Activated naive CD4-positive, alpha-beta T cell treated with anti-CD3 and anti-CD28 coated beads, Interleukin-2, amount 50 U/mL, for 16 hours (primary cell): ENCODE measurements around the gene GORASP1.

Experiments
- DNase-seq: peaks from one replicate; pipeline ENCODE4 v3.0.0-alpha.2; 2020

GORASP1 gene

DNA sequence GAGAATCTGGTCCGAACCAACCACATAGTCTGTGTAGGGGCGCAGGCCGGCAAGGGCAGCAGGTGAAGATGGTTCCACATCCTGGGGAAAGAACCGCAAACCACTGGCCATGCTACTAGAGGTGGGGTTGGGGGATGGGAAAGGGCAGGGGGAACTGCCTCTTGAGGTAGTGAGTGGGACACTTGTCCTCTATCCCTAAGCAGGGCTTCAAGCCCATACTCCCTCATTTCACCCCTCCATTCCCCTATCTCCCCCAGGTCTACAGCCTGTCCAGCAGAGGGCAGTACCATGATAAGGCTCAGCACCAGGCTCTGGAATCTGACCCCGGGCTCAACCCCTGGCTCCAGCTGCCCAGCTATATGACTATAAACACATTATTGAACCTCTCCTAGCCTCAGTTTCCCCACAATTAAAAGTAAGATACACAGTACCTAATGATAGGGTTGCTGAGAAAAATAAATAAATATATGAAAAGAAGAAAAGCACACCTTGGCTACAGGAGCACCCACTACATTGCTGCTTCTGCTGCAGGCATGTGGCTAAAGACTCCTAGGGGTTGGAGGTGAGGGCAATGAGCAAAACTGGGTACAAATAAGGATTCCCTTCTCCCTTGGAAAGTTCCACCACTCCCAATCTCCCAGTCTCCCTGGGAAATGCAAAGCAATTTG is 6.3 kb downstream of the GORASP1 start:
- DNase-seq: peak; percentile 51

DNA sequence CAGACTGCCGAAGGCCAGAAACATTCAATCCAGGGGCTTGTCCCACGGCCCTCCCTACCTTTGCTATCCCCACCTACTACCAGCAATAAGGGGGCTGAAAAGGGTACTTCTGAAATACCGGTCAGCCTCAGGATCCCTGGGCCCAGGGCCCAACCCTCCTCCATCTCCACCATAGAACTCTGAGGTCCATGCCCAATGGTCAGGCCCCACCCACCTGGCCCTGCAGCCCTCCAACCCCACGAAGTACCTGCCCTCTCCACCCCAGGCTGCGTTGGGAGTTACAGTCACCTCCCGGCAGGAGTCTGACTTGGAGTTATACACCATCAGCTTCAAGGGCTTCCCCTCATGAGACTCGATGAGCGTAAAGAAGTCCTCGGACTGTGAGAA is 6.9 kb downstream of the GORASP1 start:
- no peak for DNase-seq

DNA sequence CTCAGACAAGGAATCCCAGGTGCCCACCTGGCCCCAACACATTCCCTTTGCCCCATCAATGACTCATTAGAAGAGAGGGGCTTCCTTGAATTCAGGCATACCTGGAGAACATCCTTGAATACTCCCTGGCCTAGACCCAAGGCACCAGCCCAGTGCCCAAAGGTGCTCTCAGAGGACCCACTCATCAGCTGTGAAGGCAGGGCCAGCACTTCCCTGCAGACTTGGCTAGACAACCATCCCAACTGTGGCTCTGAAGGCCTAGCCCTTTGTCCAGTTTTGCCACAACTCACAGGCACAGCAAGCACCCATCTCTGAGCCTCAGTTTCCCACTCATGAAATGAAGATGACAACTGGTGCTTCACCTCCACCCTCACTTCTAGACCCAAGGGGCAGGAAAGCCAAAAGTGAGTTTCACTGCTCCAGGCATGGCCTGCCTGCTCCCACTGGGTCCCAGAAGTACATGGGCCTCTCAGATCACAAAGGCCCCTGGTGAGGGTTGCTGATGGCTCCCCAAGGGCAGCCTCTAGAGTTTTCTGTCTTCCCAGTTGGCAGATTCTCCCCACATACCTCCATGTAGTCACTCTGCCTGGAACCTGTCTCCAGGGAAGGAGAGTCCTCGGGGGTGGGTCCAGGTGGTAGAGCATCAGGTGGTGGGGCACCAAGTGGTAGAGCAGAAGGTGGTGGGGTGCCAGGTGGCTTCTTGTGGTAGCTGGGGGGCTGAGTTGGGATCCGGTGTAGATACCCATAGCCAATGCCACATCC is 7.5 kb downstream of the GORASP1 start:
- DNase-seq: no peak

DNA sequence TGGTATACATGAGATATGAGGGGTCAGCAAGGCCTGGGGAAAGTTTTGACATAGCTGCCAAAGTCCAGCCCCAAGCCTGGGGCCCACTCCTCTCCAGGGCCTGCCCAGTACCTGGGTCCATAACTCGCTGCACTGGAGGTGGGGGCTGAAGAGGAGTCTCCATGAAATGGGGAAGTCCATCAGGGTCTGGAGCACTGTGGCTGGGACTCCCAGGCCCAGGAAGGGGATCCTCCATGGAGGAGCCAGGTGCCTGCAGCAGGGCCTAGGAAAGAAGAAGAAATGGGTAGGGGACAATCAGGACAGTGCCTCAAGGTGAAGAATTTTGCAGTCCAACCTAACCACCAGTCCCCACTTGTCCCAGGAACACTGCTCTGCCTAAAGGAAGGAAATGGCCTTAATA is 8.2 kb downstream of the GORASP1 start:
- DNase-seq: no peak

DNA sequence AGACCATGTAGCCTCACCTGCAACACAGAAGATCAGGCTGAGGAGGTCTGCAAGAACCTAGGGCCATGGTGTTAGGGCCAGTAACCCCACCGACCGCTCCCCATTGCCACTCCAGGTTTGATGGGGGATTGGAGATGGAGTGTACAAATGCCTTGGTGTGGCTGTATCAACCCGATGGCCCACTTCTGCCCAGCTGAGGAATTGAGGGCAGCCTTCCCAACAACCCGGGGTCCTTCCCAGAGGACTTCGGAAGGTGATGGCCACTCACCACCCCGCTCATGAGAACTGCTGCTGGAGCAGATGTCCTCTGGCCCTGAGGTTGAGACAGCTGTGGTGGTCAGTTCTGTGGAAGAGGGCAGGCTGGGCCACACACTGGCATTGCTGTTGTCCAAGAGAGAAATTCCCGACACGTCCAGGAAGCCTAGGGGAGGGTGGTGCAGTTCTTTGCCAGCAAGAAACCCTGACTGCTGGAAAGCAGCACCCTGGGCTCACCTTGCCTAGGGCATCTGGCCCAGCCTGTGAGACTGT is 8.9 kb downstream of the GORASP1 start:
- DNase-seq: no peak

DNA sequence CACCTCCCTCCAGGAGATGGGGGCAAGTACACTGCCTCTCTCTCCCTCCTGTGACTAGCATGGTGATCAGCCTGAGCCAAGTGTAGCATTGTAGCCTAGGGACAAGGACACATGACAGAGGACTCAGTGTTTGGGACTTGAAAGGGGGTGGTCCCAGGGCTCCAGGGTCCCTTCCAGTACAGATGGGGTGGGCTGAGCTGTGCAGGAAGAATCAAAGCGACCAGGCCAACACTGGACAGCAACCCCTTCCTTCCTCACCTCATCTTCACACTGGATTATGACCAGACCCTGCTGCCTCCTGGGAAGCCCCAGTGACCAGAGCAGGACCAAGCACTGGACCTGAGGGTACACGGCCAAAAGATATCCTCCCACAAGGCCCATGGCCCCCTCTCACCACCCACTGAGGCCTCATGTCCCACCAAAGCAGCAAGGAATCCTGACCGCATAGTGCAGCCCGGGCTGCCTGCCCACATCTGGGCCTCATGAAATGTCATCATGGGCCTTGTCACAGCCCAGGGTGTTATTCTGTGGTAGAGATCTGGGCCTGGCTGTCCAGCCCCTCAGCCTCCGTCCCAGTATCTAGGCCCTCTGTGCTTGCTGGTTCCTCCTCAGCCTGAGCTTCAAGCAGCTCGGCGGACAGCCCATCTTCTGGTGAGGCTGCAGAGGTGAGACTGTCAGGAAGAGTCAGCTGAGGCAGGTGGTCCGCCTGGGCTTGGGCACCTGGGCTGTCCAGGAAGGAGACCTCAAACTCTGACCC is 9.5 kb downstream of the GORASP1 start:
- no peak for DNase-seq

DNA sequence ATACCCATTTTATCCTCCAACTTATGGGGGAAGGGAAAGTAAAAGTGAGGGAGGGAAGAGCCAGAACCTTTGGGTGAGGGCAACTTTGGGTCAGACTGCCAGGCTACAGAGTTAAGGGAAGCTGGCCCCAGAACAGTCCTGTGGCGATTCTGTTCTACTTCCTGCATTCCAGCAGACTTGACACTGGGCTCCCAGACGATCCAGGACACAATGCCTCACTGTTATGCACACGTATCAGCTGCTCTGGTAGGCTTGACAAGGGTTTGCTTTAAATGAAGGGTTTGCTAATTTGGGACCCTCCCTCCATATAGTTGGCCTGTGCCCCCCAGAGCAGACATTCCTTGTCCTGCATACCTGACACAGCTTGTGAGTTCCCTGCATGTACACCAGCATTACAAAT is 10.7 kb downstream of the GORASP1 start:
- no peak for DNase-seq

DNA sequence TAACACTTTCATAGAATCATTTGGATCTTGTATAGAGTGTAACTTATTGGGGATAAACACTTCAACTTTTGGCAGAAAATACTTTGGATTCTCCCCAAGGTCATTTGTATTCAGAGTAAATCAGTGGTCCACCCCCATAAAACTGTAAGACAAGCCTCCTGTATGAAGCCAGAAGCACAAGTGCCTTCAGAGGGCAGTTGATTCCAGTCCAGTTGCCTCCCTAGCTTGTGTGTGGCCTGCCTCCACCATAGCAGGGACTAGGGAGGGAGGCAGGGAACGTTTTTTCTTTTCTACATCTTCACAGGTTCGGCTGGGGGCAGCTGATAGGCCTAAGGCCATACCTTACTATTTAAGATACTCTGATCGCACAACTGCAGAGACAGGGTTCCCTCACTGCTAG is 11.6 kb downstream of the GORASP1 start:
- no peak for DNase-seq

DNA sequence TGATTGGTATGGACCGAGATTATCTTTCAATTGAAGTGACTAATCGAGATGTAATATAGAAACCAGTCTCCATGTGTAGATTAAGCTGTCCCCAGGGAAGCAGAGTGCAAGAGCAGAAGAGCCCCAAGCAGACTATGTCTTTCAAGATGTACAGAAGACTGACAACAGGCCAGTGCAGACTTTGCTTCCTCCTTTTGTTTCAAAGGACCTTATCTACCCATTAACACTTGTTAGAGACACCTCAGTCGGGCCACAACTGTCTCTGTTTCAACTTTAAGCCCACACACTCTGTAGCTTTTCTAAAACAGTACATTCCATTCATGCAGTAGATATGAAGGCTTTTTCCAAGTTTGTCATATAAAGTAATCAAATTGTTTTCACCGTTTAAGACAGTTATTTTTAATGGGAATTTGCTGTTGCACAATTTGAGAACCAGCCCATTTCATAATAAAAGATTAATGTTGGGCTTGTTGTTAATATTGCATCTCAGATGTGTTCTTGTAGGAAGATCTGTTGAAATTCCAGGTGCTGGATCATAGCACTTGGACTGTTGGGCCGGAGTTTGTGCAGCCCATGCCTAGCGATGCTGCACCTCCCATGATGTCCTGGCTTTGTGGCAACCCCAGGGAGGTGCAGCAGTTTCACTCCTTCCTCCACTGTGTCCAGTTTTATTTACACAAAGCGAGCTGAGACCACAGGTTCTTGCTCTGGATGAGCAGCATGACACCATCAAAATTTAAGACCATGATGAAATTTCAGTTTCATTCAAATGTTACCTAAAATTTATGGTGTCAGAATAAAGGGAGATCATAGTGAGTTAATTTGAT is 12.4 kb downstream of the GORASP1 start:
- DNase-seq: no peak

DNA sequence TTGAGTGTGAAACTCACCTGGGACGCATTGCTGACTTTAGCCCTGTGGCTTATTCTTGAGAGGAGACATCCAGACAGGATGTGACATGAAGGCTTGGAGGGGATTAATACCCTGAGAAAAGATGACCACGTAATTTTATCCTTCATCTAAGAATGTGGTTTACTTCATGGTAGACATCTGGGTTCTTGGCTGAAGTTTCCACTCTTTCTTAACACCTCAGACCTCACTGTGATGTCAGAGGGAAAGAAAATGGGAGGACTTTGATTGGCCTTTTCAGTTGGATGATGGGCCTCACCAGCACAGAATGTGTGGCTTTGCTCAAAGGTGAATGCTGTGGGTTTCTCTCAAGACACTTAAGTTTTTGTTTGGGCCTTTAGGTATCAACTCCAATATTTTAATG is 16.5 kb downstream of the GORASP1 start:
- DNase-seq: no peak

DNA sequence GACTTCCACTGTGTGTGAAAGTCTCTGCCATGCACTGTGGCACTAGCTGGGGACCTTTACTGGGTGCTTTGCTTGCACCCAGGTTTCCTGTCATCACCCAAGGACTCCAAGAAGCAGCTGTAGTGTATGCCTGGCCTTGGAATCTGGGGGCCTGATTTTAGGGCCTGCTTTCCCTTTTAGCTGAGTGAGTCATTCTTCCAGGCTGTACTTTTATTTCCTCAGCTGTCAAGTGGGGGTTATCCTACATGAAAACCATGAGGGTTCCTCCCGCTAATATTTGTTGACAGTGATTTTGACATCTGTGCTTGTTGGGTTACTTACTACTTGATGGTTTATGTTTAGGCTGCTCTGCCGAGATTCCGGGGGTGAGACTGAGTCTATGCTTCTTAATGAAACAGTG is 18.5 kb downstream of the GORASP1 start:
- DNase-seq: no peak

DNA sequence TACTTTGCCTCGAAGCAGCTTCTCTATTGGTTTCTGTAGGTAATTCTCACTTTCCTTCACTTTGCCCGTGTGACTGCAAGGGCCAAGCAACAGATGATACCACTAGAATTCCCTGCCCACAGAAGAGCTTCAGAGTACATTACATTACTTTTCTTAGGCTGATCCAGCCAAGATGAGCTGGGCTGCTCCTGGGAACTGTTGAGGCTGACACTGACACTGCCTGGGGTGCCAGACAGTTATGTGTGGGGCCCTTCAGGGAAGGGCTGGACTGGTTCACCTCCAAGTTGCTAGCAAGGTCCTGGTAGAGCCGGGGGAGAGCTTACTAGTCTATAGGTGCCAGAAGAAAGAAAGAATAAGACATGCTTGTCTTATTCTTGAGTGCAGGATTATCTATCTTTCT is 19.0 kb downstream of the GORASP1 start:
- no peak for DNase-seq

DNA sequence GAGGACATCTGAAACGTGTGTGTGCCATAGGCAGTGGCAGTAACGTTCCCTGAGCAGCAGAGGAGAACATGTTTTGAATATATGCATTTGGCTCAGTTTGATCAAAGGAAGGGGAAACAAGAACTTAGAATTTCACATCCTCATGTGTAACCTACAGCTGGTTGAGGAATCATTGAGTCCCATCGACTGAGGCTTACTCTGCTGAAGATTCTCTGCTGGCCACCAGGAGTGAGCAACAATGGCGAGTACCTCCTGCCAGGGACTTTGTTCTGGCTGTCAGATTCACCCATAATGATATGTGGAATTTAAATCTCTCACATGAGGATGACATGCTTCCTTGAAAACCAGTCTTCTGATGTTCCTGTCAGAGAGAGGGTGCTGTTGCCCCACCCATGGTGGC is 21.3 kb downstream of the GORASP1 start:
- DNase-seq: no peak

DNA sequence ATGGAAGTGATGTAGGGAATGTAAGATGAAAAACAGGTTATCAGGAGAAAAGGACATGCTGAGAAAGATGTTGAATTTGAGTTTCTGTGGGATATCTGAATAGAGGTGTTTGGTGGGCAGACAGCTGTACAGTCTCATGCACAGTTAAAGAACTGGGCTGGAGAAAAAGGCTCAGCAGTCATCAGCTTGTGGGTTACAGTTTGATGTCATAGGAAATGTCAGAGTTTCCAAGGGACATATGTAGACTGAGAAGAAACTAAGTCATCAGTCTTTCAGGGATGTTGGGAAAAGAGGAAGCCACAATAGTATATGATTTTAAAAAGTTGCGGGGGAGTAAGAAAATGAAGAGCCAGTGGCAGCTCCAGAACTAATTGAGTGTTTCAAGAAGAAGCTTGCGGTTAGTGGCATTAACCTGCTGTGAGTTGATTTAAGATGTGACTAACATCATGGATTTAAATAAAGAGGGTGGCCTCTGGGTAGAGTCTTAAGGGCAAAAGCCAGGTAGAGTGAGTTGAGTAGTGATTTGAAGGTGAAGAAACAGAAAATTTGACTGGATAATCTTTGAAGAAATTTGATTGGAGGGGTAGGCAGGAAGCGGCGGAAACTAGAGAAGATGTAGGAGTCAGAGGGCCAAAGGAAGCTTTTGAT is 24.6 kb downstream of the GORASP1 start:
- no peak for DNase-seq

DNA sequence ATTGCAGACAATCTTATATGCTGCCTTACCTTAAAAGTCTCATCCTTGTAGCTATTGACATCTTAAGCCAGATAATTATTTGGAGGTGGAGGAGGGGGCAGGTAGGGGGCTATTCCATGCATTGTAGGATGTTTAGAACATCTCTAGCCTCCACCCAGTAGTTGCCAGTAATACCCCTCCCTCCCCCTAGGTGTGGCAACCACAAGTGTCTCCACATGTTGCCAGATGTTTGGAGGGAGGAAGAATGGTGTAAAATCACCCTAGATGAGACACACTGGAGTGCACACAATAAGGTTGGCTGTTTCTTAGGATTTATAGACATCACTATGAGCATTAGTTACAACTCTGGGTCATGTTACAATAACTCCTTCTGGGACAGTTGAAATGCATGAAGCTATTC is 27.4 kb downstream of the GORASP1 start:
- no peak for DNase-seq

DNA sequence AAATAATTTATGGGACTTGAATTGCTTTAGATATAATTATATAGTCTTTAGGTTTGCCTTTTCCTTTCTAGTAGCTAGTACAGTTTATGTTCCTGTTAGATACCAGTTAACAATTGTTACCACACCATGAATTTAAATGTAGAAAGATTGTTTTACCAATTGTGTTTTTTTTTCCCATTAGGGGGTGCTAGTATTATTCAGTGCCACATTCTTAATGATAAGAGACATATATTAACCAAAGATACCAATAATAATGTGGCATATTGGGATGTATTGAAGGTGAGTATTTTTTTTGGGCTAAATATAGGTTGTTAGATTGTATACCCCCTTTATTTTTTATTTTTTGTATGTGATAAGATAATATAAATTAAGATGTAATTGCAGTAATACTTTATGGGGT is 27.9 kb downstream of the GORASP1 start:
- DNase-seq: no peak

DNA sequence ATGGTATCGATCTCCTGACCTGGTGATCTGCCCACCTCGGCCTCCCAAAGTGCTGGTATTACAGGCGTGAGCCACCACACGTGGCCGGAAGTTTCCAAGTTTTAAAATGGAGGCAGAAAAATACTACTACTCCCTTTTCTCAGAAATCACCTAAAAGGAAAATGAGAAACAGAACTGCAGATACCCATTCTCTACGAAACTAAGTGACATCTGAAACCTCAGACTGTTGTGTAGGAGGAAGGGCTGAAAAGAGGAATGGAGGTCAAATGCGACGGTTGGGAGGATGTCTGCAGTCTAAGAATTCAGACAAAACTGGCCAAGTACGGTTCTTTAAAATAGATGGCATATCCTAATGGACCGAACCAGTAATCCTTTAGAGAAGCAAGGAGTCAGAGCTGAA is 31.5 kb downstream of the GORASP1 start:
- no peak for DNase-seq

DNA sequence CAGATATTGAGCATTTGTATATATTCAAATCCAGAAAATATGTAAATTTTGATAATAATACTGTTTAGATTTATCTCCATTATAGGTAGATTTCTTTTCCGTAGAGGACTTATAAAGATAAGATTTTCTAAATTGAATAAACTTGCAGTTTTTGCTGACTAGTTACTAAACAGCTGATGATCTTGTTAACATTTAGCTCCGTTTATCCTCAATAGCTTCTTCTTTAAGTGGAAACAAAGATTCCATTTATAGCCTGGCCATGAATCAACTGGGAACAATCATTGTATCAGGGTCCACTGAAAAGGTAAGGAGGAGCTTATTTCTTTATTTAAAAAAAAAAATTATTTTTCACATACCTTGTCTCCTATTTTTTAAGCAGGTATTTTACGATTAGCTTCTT is 38.9 kb downstream of the GORASP1 start:
- DNase-seq: no peak

DNA sequence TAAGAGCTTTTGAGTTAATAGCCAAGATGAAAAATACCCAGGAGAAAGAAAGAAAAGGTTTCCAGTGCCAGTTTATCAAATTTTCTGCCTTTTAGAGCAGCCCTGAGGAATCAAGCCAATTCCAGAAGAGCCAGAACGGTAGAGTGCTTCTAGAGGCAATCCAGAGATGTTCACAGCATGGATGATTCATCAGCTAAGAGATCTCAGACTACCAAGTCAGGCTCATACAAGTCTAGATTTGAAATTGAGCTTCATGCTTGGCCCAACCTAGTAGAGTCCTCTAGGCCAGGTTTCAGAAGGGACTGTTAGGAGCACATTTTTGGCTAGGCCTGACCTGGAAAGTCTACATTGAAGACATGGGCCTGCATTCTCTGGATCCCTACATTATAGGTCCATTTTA is 40.1 kb downstream of the GORASP1 start:
- no peak for DNase-seq

DNA sequence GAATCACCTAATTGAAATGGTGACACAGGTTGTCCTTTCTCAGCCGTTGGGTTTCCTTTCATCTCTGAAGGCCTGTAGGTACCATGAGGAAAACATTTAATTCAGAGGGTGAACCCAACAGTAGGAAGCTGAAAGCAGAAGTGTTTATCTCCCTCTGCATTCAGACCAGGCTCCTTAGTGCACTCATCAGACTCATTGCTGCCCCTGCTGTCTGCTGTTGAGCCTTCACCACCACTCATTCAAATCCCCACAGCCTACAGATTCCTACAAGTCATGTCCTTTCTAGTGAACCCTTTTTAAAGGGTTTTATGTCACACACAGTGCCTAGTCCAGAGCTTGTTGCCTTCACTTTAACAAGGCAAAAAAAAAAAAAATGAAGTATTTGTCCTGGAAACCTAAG is 42.2 kb downstream of the GORASP1 start:
- DNase-seq: peak; percentile 12

DNA sequence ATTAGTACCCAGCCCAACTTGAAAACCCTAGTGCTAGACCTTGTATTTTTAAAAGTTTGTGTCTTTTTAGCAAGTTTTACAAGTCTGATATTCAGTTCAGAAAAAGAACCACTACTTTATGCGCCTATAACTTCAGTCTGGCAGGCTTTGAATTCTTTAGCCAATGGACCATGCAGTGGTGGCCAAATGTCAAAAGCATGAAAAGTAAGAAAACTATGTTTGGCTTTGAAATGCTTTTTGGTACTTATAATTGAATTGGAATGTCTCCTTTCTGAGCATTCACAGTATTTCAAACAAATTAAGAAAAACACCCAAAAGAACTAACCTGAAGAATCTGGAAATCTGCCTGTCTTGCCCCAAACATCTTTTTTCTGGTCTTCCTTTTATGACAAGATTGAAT is 42.8 kb downstream of the GORASP1 start:
- DNase-seq: no peak

DNA sequence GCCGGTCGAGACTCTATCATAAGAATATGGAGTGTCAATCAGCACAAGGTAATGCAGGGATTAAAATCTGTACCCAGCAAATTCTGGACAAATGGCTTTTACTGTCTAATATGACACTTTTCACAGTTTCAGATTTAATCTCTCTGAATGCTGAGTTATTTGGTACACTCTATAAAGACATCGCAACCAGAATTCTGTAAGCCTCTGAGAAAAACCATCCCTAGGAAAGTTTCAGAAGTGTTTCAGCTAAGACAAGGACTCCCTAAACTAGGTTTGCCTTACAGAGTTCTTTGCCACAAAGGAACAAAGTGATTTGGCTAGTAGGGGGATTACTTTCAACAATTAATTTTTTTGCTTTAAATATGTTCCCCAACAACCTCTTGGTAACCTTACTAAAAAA is 44.3 kb downstream of the GORASP1 start:
- DNase-seq: no peak

DNA sequence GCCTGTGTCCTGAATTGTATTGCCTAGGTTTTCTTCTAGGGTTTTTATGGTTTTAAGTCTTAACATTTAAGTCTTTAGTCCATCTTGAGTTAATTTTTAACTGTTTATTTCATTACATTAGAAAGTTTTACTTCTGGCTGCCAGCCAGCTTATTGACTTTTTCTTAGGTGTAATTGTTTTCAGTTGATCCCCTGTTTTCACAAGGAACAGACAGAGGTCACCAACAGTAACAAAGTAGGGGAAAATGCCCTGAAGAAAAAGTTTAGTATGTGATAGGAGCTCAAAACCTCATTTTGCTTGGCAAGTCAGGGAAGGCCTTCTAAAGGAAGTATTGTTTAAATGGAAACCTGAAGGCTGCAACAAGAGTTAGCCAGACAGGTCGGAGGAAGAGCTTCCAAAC is 45.2 kb downstream of the GORASP1 start:
- DNase-seq: no peak
